Sigmoid colon (tissue), 4 donors: ENCODE data around the gene ANXA5.

ENCODE experiments used
- EP300 ChIP-seq, 4 donors: sonication (generic); formaldehyde crosslinking; IDR thresholded peaks; one replicate each; pipeline ENCODE4 v1.6.1; 2017; ENCODE audit warnings: antibody characterized with exemption in 4 of 4
- POLR2AphosphoS5 ChIP-seq, 4 donors: sonication (generic); formaldehyde crosslinking; IDR thresholded peaks; one replicate each; pipeline ENCODE4 v1.6.1; 2017; ENCODE audit warnings: antibody characterized with exemption in 4 of 4

GRCh38 chr4:121686255-121686654 lies 10.5 kb downstream of the ANXA5 start:
- no peak for TF ChIP-seq POLR2AphosphoS5 (IDR thresholded peaks at IDR 0.05)
- no peak for TF ChIP-seq EP300 (IDR thresholded peaks at IDR 0.05)
